ENCODE data around the gene WDTC1. TPM values are rescaled to one million over a fixed set of nuclear protein-coding genes. Genes with fewer than 3 reads are reported as not detected.

Gene WDTC1
- total RNA-seq, 4 donors from 2014 or later = 40.0 to 75.5 (median 49.9) TPM

DNA sequence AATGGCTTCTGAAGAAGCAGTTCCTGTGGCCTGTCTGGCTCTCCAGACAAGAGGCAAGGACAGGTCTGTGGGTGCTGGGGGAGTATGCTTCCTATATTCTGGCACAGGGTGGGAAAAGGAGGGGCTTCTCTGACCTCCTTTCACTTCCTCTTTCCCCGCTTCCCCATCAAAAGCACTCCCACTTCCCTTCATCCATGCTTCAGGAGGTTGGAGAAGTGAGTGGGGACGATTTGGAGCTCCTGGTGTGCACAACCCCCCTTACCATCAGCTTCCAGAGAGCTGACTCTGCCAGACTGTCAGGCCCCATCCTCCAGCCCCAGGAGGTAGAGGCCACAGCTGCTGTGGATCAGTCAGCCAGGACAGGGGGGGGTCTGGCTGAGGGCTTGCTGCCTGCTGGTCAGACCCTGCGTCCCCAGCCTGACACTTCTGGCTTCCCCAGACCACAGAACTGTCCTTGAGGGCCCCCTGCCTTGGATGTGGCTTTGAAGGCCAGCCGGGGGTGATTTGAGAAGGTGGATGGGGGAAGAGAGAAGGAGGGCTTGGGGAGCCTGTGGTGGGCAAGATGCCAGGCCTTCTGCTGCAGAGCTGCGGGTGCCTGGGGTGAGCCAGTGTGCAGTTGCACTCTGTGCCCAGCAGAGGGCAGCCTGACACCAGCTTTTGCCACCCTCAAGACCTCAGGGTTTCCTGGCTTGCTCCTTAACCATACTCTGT, 66.1 kb downstream of the WDTC1 start:
- 39 to 45% methylated on average over 2 of the region's 5 CpGs for WGBS, 2 donors (ENCODE audit: low coverage in 1 of 2)
- TF ChIP-seq, protein P1, sequence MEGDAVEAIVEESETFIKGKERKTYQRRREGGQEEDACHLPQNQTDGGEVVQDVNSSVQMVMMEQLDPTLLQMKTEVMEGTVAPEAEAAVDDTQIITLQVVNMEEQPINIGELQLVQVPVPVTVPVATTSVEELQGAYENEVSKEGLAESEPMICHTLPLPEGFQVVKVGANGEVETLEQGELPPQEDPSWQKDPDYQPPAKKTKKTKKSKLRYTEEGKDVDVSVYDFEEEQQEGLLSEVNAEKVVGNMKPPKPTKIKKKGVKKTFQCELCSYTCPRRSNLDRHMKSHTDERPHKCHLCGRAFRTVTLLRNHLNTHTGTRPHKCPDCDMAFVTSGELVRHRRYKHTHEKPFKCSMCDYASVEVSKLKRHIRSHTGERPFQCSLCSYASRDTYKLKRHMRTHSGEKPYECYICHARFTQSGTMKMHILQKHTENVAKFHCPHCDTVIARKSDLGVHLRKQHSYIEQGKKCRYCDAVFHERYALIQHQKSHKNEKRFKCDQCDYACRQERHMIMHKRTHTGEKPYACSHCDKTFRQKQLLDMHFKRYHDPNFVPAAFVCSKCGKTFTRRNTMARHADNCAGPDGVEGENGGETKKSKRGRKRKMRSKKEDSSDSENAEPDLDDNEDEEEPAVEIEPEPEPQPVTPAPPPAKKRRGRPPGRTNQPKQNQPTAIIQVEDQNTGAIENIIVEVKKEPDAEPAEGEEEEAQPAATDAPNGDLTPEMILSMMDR (IDR thresholded peaks at IDR 0.05) = peak; percentile 98 to 100 (median 99)
- TF ChIP-seq POLR2A (IDR thresholded peaks at IDR 0.05) = no peak
- peak; percentile 79 for ATAC-seq
- peak overlapping the region; percentile 68 to 94 (median 90) for H3K27ac ChIP-seq
- no peaks in the 10 kb centered on the region for H3K9me3 ChIP-seq
- peaks cover 9 to 55% (median 30%) of the 10 kb centered on the region in 3 donors for H3K4me1 ChIP-seq
- peaks cover 0 to 73% of the 10 kb centered on the region in 2 donors for H3K36me3 ChIP-seq
- H3K4me3 ChIP-seq = no peak overlapping the region
- no peaks in the 10 kb centered on the region for H3K27me3 ChIP-seq

DNA sequence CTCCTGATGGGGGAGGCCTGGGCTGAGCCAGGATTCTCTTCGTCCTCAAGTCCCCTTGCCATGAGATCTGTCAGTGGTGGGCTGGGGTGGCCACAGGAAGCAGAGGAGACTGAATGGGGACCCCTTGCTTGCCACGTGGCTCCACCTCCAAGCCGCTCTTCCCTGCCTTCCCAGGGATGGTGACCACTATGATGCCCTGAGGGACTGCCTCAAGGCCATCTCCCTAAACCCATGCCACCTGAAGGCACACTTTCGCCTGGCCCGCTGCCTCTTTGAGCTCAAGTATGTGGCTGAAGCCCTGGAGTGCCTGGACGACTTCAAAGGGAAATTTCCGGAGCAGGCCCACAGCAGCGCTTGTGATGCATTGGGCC, 66.6 kb downstream of the WDTC1 start:
- no peak overlapping the region for H3K4me3 ChIP-seq
- H3K27ac ChIP-seq = peak overlapping the region in 3 of 4 donors; percentile 88 to 94 (median 93)
- ATAC-seq = no peak
- no peaks in the 10 kb centered on the region for H3K9me3 ChIP-seq
- peaks cover 0 to 73% of the 10 kb centered on the region in 2 donors for H3K36me3 ChIP-seq
- peaks cover 9 to 55% (median 30%) of the 10 kb centered on the region in 3 donors for H3K4me1 ChIP-seq
- TF ChIP-seq, protein P1 (IDR thresholded peaks at IDR 0.05) = no peak
- no peak for TF ChIP-seq POLR2A (IDR thresholded peaks at IDR 0.05)
- no peak for TF ChIP-seq EP300 (IDR thresholded peaks at IDR 0.05)
- TF ChIP-seq POLR2AphosphoS5 (IDR thresholded peaks at IDR 0.05) = no peak
- no peaks in the 10 kb centered on the region for H3K27me3 ChIP-seq
- 29% methylated on average over 3 of the region's 8 CpGs; no CpG with 5 or more reads in 1 of the 2 donors for WGBS, 2 donors (ENCODE audit: low coverage in 1 of 2)

DNA sequence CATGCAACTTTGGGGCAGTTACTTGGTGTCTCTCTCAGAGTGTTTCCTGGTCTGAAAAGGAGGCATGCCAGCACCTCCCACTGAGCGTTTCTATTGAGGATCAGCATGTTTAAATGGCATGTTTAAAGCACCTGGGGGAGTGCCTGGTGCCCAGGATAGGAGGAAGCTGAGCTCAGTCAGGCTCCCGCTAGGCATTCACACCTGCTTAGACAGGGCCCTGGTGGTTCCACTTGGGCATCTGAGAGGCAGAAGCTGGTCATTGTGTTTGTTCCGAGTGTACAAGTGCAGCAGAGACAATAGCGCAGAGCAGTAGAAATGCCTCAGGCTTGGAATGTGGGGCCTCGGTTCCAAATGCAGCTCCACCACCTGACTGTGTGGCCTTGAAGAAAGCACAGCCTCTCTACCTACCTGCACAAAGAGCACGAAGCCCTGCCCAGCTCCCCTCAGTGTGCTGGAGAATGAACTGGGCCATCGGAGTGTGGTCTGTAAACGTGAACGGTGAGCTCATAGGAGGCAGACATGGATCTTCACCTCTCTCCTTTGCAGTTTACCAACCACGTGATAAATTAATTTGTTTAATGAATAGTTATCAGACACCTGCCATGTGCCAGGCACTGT, 67.3 kb downstream of the WDTC1 start:
- H3K9me3 ChIP-seq = no peaks in the 10 kb centered on the region
- peaks cover 9 to 50% (median 30%) of the 10 kb centered on the region in 3 donors for H3K4me1 ChIP-seq
- WGBS, 2 donors (ENCODE audit: low coverage in 1 of 2) = 29 to 60% methylated on average over 1 to 2 of the region's 10 CpGs
- H3K4me3 ChIP-seq = no peak overlapping the region
- ATAC-seq = no peak
- H3K36me3 ChIP-seq = peaks cover 0 to 75% of the 10 kb centered on the region in 2 donors
- TF ChIP-seq POLR2AphosphoS5 (IDR thresholded peaks at IDR 0.05) = no peak
- TF ChIP-seq POLR2A (IDR thresholded peaks at IDR 0.05) = no peak
- TF ChIP-seq, protein P1 (IDR thresholded peaks at IDR 0.05) = no peak
- TF ChIP-seq EP300 (IDR thresholded peaks at IDR 0.05) = no peak
- no peaks in the 10 kb centered on the region for H3K27me3 ChIP-seq
- peak overlapping the region in 3 of 4 donors; percentile 88 to 94 (median 93) for H3K27ac ChIP-seq

DNA sequence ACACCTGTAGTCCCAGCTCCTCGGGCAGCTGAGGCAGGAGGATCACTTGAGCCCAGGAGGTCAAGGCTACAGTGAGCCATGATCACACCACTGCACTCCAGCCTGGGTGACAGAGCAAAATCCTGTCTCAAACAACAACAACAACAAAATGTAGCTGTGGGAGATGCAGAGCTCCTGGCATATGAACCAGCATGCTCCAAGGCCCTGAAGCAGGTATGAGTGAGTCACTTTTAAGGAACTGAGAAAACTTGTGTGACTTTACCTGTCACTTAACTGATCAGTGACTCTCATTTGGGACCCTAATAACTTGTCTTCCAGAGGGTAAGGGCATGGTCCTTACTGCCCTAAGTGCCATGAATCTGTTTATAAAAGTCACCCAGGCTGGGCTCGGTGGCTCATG, 68.2 kb downstream of the WDTC1 start:
- Histone ChIP-seq H3K4me1 (peaks cover 9 to 41% (median 30%) of the 10 kb centered on the region in 3 donors), H3K9me3 (no peaks in the 10 kb centered on the region), H3K27ac (no peak overlapping the region), H3K36me3 (peaks cover 0 to 75% of the 10 kb centered on the region in 2 donors), H3K4me3 (no peak overlapping the region), H3K27me3 (no peaks in the 10 kb centered on the region)
- 100% methylated on average over 1 of the region's 2 CpGs for WGBS, 2 donors (ENCODE audit: low coverage in 1 of 2)
- TF ChIP-seq, protein P1 (IDR thresholded peaks at IDR 0.05) = no peak
- TF ChIP-seq POLR2AphosphoS5 (IDR thresholded peaks at IDR 0.05) = no peak
- TF ChIP-seq EP300 (IDR thresholded peaks at IDR 0.05) = no peak
- TF ChIP-seq POLR2A (IDR thresholded peaks at IDR 0.05) = no peak
- ATAC-seq = no peak

Data from gastroesophageal sphincter (tissue), 4 donors.